GM18868 (cell line): ENCODE measurements around the gene PLG.
"Not testable (repeated sequence)": the region's sequence is repeated elsewhere in the genome, so short reads cannot be mapped to it uniquely, and the experiment has no call there.

ENCODE experiments used
- ATAC-seq: cut with Tn5 transposase; IDR thresholded peaks from one replicate; pipeline ENCODE4 v1.9.1; 2021; ENCODE audit warnings: mild to moderate bottlenecking, moderate library complexity; ENCODE audit not compliant: unreplicated experiment

PLG gene

DNA sequence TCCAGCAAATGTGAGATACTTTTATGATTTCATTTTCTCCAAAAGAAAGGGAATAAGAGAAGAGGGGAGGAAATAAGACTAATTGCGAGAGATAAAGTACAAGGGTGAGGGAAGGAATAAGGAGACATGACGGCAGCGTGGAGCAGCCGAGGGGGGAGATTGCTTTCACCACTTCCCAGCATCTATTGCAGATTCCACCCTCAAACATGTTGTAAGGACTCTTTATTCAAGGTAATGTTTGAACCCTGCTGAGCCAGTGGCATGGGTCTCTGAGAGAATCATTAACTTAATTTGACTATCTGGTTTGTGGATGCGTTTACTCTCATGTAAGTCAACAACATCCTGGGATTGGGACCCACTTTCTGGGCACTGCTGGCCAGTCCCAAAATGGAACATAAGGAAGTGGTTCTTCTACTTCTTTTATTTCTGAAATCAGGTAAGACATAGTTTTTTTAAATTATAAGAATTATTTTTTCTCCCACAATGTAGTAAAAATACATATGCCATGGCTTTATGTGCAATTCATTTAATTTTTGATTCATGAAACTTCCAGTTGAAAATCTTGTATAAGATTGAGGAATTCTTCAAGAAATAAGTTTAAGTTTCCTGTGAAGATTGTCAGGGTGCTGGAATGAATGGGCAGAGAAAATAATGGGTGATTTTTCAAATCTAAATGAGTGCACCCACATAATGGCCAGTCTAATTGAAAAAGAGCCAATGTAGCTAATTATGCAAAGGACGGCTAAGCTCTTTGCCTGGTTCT, at the start of gene PLG:
PLG (plus strand) TSS at position 327 of the 763 bp plus-strand sequence; CDS start at position 388, 61 bp downstream.
- not testable (repeated sequence) for ATAC-seq

DNA sequence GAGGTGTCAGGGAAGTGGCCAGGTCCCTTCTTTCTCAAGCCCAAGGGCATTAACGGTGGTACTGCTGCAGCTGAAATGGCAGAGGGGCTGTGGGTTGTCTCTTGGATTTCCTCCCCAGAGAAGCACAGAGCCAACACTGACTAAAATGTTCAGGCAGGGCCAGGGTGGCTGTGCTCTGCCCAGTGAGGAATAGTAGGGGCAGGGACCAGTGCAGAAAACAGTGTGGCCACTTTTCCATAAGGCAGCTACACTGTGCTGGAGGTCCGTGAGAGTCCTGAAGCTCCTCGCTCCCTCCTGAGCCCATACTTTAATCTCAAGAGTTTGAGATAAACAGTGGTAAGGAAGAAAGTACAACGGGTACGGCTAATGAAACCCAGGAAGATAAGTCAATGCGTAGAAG, 42.5 kb upstream of the PLG start:
- ATAC-seq = no peak

DNA sequence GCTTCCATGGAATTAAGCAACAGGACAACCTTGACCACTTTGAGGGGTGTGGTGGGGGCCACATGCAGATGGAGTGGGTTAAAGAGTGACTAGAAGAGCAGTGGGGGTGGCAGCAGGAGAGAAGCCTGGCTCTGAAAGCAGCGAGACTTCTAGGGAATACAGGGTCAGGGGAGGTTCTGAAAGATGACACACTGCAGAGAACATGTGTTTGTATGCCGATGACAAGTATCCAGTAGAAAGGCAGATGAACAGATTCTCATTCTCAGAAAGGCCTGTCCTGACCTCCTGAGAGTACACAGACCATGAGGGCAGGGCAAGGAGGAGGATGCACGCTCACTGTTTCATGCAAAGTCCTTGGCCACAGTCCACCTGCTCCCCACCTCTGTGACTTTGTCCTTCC, 40.8 kb upstream of the PLG start:
- no peak for ATAC-seq

DNA sequence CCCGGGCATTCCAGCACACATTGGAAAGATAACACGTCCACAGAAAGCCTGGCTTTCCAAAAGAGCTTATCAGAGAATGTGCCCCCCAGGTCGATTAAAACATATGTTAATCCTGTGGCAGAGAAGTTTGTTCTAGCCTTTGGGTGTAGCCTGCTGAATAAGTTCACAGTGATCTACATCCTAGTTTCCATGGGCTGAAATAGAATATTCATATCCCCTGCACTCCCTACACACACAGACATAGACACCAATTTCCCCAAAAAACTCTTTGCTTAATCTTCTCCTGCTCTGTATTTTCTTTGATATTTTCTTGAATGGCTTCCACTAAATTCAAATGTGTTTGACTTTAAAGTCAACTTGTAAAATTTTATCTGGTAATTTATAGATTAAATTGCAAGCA, 39.6 kb upstream of the PLG start:
- ATAC-seq = no peak

DNA sequence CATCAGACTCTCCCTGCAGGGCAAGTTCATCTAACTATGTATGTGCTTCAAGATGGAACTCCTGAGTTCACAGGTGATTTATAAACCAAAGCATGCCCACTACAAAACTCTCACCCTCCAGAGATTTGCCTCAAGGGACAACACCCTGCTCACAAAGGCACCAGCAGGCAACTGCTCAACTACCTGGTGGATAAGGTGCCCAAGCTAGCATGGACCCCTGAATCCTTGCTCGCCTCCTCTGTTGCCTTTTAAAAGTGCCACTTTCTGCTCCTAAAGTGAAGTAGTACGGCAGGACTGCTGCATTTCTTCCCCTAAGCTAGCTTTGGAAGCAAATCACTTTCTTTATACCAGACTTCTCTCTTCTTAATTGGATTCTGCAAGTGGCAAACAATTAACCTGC, 39.2 kb upstream of the PLG start:
- no peak for ATAC-seq

DNA sequence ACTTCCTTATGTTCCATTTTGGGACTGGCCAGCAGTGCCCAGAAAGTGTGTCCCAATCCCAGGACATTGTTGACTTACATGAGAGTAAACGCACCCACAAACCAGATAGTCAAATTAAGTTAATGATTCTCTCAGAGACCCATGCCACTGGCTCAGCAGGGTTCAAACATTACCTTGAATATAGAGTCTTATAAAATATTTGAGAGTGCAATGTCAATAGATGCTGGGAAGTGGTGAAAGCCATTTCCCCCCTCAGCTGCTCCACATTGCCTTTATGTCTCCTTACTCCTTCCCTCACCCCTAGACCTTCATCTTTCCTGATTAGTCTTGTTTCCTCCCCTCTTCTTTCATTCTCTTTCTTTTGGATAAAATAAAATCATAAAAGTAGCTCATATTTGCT, 37.8 kb upstream of the PLG start, which contains the start of gene LPA:
LPA (minus strand) TSS at position 78 of the 400 bp plus-strand sequence; CDS start at position 17, 61 bp downstream.
- ATAC-seq = not testable (repeated sequence)

DNA sequence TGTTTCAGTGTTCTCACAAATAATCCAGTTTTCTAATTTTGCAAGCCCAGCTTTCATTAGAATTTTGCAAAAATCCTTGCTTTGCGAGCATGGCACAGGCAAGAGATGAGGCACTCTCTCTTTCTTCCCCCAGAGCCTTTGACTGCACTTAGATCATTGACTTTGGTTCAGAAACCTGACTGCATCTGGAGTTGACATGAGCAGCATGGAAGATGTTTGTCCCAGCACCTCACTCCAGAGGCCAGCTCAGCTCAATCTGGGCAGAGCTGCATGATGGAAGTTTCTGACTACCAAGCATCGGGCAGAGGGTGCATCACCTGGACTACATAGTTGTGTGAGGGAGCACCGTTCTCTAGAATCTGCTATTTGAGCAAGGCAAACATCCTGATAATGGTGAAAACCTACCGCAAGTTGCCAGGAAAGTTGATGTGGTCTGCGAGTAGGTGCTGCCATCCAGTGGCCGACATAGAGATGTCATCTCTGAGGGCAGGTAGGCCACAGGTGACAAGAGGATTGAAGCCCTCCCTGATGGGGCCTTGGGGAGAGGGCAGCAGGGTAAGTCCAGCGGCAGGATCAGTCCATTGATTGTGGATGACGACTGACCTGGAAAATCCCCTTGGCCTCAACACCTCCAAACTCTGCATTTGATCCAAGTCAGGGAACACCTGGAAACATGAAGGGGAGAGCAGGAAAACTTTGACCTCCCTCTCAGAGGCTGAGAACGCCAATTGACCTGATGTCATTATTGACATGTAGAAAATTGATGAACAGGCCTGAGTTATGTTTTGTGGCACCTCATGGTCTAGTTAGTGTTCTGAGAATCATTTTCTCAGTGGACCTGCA, 34.2 kb upstream of the PLG start:
- peak; percentile 98 for ATAC-seq

DNA sequence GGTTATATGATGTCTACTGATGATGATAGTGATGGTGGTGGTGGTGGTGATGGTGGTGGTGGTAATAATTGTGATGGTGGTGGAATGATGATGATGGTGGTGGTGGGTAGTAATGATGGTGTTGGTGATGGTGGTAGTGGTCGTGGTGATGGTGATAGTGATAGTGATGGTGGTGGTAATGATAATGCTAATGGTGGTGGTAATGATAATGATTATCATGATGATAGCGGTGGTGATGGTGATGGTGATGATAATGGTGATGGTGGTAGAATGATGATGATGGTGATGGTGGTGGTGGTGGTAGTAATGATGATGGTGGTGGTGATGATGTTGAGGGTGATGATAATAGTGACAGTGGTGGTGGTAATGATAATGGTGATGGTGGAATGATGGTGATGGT, 33.5 kb upstream of the PLG start:
- no peak for ATAC-seq

DNA sequence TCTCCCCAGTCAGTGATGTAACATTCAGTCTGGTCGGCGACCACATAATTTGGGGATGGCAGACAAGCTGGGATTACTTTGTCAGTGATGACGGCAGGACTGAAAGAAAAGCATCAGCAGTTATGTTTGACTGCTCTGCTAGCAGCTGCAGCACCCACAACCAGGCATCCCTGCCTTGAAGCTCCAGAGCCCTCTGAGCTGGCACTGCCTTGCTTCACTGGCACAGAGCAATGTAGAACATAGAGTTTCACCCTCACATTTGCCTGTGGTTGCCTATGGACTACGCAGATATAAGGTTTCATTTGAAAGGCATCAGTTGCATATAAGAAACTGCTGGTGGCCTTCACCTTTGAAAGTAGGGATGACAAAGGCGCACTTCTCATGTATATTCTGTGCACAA, 25.6 kb upstream of the PLG start:
- ATAC-seq = not testable (repeated sequence)

DNA sequence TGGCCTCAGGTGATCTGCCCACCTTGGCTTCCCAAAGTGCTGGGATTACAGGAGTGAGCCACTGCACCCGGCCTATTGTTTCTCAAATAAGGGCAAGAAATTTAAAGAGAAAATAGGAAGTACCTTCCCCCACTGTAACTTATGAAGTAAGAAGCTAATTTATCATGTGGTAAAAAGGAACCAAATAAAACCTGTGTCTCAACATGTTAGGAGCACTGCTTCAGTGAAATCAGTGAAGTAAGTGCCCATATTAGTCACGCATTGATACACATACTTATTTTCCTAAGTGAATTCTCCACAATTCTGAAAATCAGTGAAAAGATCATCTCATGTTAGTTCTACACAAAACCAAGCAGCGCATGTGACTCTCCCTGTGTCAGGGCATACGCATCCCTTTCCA, 23.8 kb upstream of the PLG start:
- no peak for ATAC-seq

DNA sequence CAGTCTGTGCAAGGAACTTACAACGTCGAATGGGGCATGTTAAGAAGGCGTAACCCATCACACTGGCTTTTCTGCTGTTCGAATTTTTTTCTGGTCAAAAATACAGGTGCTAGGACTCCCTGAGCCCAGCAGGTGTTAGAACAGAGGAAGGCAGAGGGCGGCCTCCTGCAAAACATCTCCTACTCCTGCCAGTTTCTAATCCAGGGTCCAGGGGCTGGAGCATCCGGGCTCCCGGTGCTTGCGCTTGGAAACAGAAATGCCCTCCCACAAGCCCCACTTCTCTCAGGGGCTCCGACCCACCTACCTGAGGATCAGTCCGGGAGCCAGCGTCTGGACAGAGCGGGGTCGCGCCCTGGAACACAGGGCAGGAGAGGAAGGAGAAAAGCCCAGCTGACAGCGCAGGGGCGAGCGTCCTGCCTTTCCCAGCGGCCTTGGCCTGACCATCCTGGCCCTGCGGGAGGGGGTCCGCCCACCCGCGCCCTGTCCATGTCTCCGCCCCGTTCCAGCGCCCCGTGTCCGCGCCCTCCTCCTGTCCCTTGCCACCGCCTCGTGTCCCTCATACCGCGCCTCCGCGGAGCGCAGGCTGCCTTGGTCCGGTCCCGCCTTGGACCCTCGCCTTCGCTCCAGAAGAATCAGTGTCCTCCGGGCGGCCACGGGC, 23.2 kb upstream of the PLG start:
- no peak for ATAC-seq

DNA sequence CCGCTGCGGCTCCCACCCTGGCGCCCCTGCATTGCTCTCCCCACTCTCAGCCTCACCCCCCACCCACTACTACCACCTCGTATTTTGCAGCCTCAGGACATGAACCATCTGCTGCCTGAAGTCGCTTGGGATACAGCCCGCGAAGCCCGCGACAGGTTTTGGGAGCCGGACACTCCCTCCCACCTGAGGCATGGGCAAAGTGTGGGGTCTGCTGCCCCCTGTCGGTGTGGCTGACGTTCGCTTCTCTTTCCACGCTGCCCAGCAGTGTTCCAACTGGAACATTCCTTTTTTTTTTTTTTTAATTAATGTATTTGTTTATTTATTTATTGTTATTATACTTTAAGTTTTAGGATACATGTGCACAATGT, 22.7 kb upstream of the PLG start:
- ATAC-seq = no peak

DNA sequence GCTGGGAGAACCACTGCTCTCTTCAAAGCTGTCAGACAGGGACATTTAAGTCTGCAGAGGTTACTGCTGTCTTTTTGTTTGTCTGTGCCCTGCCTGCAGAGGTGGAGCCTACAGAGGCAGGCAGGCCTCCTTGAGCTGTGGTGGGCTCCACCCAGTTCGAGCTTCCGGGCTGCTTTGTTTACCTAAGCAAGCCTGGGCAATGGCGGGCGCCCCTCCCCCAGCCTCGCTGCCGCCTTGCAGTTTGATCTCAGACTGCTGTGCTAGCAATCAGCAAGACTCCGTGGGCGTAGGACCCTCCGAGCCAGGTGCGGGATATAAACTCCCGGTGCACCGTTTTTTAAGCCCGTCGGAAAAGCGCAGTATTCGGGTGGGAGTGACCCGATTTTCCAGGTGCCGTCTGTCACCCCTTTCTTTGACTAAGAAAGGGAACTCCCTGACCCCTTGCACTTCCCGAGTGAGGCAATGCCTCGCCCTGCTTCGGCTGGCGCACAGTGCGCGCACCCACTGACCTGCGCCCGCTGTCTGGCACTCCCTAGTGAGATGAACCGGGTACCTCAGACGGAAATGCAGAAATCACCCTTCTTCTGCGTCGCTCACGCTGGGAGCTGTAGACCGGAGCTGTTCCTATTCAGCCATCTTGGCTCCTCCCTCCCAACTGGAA, 16.8 kb upstream of the PLG start:
- ATAC-seq = not testable (repeated sequence)

DNA sequence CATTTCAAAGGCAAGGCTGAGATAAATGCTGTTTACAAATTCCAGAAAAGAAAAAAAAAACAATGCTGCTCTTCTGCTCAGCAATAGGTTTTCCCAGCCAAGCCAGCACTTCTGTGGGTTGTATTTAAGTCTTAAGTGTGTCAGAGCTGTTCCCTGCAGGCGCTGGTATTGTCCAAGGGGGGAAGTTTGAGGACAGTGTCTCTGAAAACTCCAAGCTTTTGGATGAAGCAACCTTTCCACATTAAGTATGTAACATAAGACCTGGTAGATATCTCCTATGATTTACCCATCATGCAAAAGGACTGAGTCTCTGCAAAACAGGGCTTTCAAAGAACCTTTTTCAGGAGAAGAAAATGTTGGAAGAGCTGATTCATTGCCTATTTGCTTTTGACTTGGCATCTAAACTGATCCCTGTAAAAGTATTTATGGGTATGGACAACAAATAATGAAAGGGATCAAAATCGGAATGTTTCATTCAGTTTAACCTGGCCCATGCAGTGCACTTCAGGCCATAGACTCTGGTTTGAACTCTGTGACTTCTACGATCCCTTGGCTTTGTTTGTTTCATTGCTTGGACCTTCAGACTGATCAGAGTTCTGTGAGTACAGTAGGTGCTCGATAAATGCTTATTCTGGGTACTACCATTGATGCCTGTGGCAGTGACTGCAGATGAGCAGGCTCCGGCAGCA, 16.1 kb upstream of the PLG start:
- no peak for ATAC-seq

DNA sequence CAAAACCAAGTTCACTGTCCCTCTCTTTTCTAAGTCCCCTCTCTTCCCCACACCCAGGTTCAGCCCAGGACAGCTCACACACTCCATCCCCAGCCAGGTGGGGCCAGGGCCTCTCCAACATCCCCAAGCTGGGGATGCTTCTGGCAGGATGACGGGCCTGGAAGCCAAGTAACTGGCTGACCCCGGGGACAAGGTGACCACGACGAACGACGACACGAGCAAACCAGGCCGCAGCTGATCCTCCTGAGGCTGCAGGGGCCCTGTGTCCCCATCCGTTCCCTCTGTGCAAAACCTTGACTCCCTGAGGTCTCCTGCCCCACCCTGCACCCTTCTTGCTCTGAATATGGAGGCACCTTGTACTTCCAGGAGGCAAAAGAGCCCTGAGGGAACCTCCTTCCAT, 11.6 kb upstream of the PLG start:
- no peak for ATAC-seq

DNA sequence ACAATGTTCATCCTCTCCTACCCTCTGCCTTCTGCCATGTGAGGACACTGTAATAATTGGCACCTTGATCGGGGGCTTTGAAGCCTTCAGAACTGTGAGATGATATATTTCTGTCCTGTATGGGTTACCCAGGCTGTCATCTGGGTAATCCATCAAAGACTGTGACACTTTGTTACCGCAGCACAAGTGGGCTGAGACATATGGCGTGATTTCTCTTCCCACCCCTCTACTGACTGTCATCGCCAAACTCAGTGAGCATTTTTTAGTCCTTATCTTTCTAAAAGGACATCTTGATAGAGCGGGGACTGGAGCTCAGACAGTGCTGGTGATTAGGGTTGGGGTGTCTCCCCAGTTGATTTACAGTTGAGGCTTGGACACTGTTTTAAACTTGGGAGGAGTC, 10.4 kb upstream of the PLG start:
- ATAC-seq = no peak

DNA sequence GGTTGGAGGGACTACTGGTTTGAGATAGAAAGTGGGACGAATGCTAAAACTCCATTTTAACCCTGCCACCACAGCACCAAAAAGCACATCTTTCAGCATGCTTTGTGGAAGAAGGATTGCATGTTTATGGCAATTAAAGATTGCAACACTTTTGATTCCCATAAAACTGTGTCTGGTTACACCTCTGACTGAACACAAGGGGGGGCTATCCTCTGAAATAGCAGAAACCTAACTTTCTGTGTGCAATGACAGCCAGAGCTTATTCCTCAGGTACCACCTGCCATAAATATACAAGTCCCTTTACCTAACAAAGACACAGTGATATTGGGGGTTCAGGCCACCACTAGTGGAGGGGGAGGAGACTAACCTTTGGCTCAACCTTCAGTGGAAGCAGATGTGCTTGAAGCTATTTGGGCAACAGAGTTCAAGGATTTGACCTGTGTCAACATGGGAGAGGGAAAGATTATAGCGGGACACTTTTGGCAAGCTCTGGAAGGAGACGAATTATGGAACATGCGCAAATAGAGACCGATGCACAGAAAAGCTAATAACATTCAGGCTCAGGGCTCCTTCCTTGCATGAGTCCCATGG, 9.6 kb upstream of the PLG start:
- no peak for ATAC-seq

DNA sequence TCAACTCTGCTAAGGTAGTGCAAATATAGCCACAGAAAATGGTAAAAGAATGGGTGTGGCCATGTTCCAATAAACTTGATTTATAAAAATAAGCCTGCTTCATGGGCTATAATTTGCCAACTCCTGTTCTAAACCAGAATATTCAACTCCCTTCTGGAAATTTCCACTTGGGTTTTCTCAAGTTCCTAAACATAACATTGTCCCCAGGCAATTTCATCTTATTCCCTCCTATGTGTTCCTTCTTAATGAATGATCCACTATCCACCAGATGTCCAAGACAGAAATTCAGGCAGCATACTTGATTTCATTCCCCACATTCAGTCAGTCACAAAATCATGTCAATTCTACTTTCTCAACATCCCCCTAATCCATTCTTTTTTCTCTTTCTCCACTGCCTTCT, 7.0 kb upstream of the PLG start:
- ATAC-seq = not testable (repeated sequence)

DNA sequence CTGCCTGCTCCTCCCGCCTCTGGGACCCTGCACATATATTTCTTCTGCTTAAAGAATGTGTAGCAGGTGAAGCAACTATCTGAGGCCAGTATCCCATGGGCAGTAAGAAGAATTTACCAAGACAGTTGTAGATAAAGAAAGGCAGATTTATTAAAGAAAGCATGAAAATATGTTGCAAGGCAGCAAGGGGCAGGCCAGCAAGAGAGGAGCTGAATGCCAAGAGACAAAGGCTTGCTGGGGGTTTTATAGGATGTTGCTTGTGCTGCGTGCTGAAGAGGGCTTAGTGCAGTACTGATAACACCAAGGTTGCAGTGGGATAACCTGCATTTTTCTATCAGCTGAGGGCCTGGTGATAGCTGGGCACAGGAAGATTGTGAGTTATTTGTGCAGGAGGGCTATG, 6.4 kb upstream of the PLG start:
- ATAC-seq = not testable (repeated sequence)

DNA sequence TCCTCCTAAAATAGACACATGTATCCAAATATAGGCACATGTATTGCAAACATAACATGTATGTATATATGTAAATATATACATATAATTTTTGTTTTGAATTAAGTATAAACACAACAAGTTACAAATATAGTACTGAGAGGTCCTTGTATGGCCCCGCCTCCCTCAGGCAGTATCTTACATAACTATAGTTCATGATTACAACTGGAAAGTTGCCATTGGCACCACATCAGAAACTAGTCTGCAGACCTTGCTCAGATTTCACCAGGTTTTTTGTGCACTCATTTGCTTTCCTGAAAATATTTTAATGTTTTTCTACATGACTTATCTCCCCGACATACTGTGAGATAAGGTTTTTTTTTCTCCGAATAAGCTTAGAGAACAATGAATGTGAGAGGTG, 5.2 kb upstream of the PLG start:
- ATAC-seq = not testable (repeated sequence)
